Gastrocnemius medialis (tissue), 4 donors: ENCODE measurements around the gene CNTNAP1. TPM values are rescaled to one million over a fixed set of nuclear protein-coding genes. Genes with fewer than 3 reads are reported as not detected.
A peak's percentile ranks its signal among the peaks of the same experiment; 100 is the strongest.
"Not testable (repeated sequence)": the region's sequence is repeated elsewhere in the genome, so short reads cannot be mapped to it uniquely, and the experiment has no call there.

Experiments used
- ATAC-seq, 2 donors: fragments of 150-250 bp; one replicate each; pipeline ENCODE4 v1.9.1; 2016
- DNase-seq, 2 donors: peaks; one replicate each; pipeline ENCODE4 v3.0.0-alpha.2; 2019
- H3K27ac ChIP-seq, 4 donors: fragments of 200-600 bp; sonication (generic); 1 replicate in 1 of 4; 2 replicates in 3 of 4; pipeline ENCODE4 v1.5.1; 2016 to 2018; ENCODE audit warnings: mild to moderate bottlenecking in 2 of 4, moderate library complexity in 1 of 4
- H3K27me3 ChIP-seq, 3 donors: fragments of 200-600 bp; sonication (generic) in 2 of 3; 1 replicate in 1 of 3; 2 replicates in 2 of 3; pipeline versions ENCODE4 v1.5.1 to v1.6.0; 2016 to 2019; ENCODE audit warnings: mild to moderate bottlenecking in 1 of 3, moderate library complexity in 1 of 3
- H3K36me3 ChIP-seq, 2 donors: fragments of 200-600 bp; sonication (generic) in 1 of 2; one replicate each; pipeline ENCODE4 v1.5.1; 2017 to 2018
- H3K4me1 ChIP-seq, 2 donors: fragments of 200-600 bp; sonication (generic) in 1 of 2; one replicate each; pipeline ENCODE4 v1.5.1; 2016 to 2017; ENCODE audit warnings: mild to moderate bottlenecking in 2 of 2
- H3K4me3 ChIP-seq, 4 donors: fragments of 200-600 bp; sonication (generic) in 3 of 4; 1 replicate in 1 of 4; 2 replicates in 3 of 4; pipeline ENCODE4 v1.5.1; 2016 to 2019; ENCODE audit warnings: mild to moderate bottlenecking in 2 of 4
- H3K9me3 ChIP-seq, 3 donors: fragments of 200-600 bp; sonication (generic) in 2 of 3; 1 replicate in 1 of 3; 2 replicates in 2 of 3; pipeline ENCODE4 v1.5.1; 2016 to 2019
- POLR2A ChIP-seq, 2 donors: fragments of 450-650 bp; IDR thresholded peaks; one replicate each; pipeline ENCODE4 v1.6.1; 2017; ENCODE audit warnings: antibody characterized with exemption in 2 of 2, mild to moderate bottlenecking in 2 of 2, moderate library complexity in 2 of 2
- in situ Hi-C, 4 donors: fragments of 200-750 bp; cut with MboI; loops; one replicate each; pipeline versions ENCODE4 v1.15.0 to v1.8.0; 2017; ENCODE audit warnings: low sequenced_read_pairs in 4 of 4
- intact Hi-C: fragments of 100-400 bp; cut with DNase I; formaldehyde crosslinking; loops from one replicate; pipeline ENCODE4 v1.15.1; 2023; ENCODE audit warnings: low total_unique reads
- total RNA-seq, 4 donors: library from RNA; depleted of rRNA; stranded (reverse); fragments of >200 nt; gene quantifications; one replicate each; pipeline versions ENCODE4 v1.1.0 to v1.2.3, GENCODE V29; 2016
- TF ChIP-seq, protein P1 (sequence below), 5 experiments: fragments of 450-650 bp in 3 of 5; fragments of 200-600 bp in 2 of 5; sonication (generic) in 2 of 5; IDR thresholded peaks in 4 of 5; conservative IDR thresholded peaks in 1 of 5; 1 replicate in 4 of 5; 2 replicates in 1 of 5; pipeline ENCODE4 v1.5.1; 2016 to 2019; ENCODE audit warnings: antibody characterized with exemption in 5 of 5, mild to moderate bottlenecking in 3 of 5, moderate library complexity in 3 of 5

The CNTNAP1 gene
- total RNA-seq, 4 donors from 2014 or later = 0.22 to 0.41 (median 0.40) TPM

DNA sequence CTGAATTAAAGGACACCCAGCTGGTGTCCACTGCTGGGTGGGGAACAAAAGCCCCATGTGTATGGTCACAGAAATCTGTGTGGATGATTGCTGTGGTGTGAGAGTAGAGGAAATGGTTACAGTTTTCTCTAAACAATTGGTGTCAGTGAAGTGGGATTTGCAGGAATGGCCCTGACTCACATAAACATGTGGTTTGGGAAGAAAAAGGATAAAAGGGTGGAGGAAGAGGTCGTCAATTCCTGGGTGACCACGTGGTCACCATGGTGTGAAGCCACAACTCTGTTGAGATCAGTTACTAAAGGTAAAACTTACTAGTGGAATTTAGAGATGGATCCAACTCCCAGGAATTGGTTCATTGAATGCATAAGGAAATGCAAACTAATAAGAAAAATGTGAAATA is 26.8 kb upstream of the CNTNAP1 start:
- Histone ChIP-seq H3K27me3 (no peaks in the 10 kb centered on the region), H3K27ac (no peak overlapping the region), H3K4me3 (no peak overlapping the region), H3K36me3 (no peaks in the 10 kb centered on the region), H3K4me1 (peaks cover 13% of the 10 kb centered on the region in 2 donors), H3K9me3 (no peaks in the 10 kb centered on the region)
- intact Hi-C loops (no loop called here), in situ Hi-C loops (no loop called here)
- no peak for DNase-seq
- no peak for ATAC-seq
- no peak for TF ChIP-seq POLR2A (IDR thresholded peaks at IDR 0.05)
- TF ChIP-seq, protein P1, sequence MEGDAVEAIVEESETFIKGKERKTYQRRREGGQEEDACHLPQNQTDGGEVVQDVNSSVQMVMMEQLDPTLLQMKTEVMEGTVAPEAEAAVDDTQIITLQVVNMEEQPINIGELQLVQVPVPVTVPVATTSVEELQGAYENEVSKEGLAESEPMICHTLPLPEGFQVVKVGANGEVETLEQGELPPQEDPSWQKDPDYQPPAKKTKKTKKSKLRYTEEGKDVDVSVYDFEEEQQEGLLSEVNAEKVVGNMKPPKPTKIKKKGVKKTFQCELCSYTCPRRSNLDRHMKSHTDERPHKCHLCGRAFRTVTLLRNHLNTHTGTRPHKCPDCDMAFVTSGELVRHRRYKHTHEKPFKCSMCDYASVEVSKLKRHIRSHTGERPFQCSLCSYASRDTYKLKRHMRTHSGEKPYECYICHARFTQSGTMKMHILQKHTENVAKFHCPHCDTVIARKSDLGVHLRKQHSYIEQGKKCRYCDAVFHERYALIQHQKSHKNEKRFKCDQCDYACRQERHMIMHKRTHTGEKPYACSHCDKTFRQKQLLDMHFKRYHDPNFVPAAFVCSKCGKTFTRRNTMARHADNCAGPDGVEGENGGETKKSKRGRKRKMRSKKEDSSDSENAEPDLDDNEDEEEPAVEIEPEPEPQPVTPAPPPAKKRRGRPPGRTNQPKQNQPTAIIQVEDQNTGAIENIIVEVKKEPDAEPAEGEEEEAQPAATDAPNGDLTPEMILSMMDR (IDR thresholded peaks at IDR 0.05 in 4 of 5, conservative IDR thresholded peaks at IDR 0.05 in 1 of 5) = no peak

DNA sequence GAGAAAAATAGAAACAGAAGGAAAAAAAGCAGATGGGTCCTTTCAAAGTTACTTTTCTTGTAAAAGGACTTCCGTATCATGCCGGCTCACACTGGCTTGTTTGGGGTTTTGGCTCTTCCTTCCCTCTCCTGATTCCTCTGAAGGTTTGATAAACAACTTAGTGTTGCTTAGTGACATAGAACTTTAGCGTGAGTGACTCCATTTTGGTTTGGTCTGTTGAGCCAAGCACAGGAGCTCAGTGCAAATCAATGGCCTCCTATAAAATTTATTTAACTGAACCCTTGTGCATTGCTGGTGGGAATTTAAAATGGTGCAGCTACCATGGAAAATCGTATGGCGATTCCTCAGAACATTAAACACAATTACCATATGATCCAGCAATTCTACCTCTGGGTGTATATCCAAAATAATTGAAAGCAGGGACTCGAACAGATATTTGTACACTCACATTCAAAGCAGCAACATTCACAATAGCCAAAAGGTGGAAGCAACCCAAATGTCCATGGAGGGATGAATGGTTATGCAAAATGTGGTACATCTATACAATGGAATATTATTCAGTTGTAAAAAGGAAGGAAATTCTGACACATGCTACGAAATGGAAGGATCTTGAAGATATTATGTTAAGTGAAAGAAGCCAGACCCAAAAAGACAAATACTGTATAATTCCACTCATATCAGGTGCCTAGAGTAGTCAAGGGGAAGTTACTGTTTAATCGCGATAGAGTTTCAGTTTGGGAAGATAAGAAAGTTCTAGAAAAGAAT is 24.3 kb upstream of the CNTNAP1 start:
- ATAC-seq (no peak), DNase-seq (no peak)
- in situ Hi-C loops (no loop called here), intact Hi-C loops (no loop called here)
- Histone ChIP-seq H3K27ac (no peak overlapping the region), H3K36me3 (no peaks in the 10 kb centered on the region), H3K4me3 (no peak overlapping the region), H3K27me3 (no peaks in the 10 kb centered on the region), H3K4me1 (peaks cover 13 to 17% of the 10 kb centered on the region in 2 donors), H3K9me3 (no peaks in the 10 kb centered on the region)
- TF ChIP-seq POLR2A (IDR thresholded peaks at IDR 0.05) = no peak
- TF ChIP-seq, protein P1 (IDR thresholded peaks at IDR 0.05 in 4 of 5, conservative IDR thresholded peaks at IDR 0.05 in 1 of 5) = no peak

- in situ Hi-C loops (no loop called here), intact Hi-C loops (no loop called here)
- ATAC-seq = peak; percentile 63 to 83
- H3K36me3 ChIP-seq = no peaks in the 10 kb centered on the region
- DNase-seq = peak; percentile 52 to 79
- H3K4me1 ChIP-seq = peaks cover 7 to 12% of the 10 kb centered on the region in 2 donors
- H3K27me3 ChIP-seq = no peaks in the 10 kb centered on the region
- H3K27ac ChIP-seq = peak within 1 kb of the TSS; percentile 62 to 72 (median 67)
- TF ChIP-seq POLR2A (IDR thresholded peaks at IDR 0.05) = peak; percentile 37 to 38
- TF ChIP-seq, protein P1 (IDR thresholded peaks at IDR 0.05 in 4 of 5, conservative IDR thresholded peaks at IDR 0.05 in 1 of 5) = no peak
- H3K9me3 ChIP-seq = no peaks in the 10 kb centered on the region
- peak within 1 kb of the TSS; percentile 58 to 76 (median 72) for H3K4me3 ChIP-seq
Observed at GRCh38 chr17:42659079-42659931, 23.0 kb upstream of the CNTNAP1 start, which contains the start of gene TUBG2. Gene TUBG2 (plus strand): TSS chr17:42659284. CDS start chr17:42659504, 220 bp downstream.

GRCh38 chr17:42659932-42660274 is 22.4 kb upstream of the CNTNAP1 start:
- H3K27me3 ChIP-seq, H3K36me3 ChIP-seq, DNase-seq, H3K9me3 ChIP-seq, ATAC-seq: not testable (repeated sequence)
- in situ Hi-C loops = loop anchor here in 1 of 4 donors (10.0 kb wide), 1 partner anchor 45 kb away; no protein-coding TSS in a partner anchor
- peak overlapping the region in 2 of 4 donors; percentile 62 to 72 for H3K27ac ChIP-seq
- H3K4me1 ChIP-seq = peaks cover 6 to 12% of the 10 kb centered on the region in 2 donors
- intact Hi-C loops = loop anchor here (2.0 kb wide), 1 partner anchor 19 kb away; no protein-coding TSS in a partner anchor
- H3K4me3 ChIP-seq = peak overlapping the region; percentile 58 to 76 (median 72)
